ENCODE results near the gene OAS3.

The OAS3 gene

GRCh38 chr12:113014565-113014964 is 76.3 kb downstream of the OAS3 start:
- no peak for DNase-seq (ENCODE audit: extremely low spot score)
- TF ChIP-seq CTBP1 (IDR thresholded peaks at IDR 0.05; ENCODE audit: borderline replicate concordance) (no peak), FOXM1 (IDR thresholded peaks at IDR 0.05; ENCODE audit: borderline replicate concordance) (no peak), FOXA1 (IDR thresholded peaks at IDR 0.05) (no peak), L3MBTL2 (conservative IDR thresholded peaks at IDR 0.05) (no peak), PKNOX1 (IDR thresholded peaks at IDR 0.05) (no peak), SUZ12 (IDR thresholded peaks at IDR 0.05) (no peak), ZNF384 (IDR thresholded peaks at IDR 0.05) (no peak), HDGF (IDR thresholded peaks at IDR 0.05; ENCODE audit: borderline replicate concordance) (no peak)
- ChIA-PET POLR2A (no interaction called here), CTCF (no interaction called here)

- no peak for TF ChIP-seq HDGF (IDR thresholded peaks at IDR 0.05; ENCODE audit: borderline replicate concordance)
- no peak for TF ChIP-seq TARDBP (IDR thresholded peaks at IDR 0.05)
- no peak for TF ChIP-seq LEF1 (IDR thresholded peaks at IDR 0.05; ENCODE audit: borderline replicate concordance)
- no peak for TF ChIP-seq FOXA1 (IDR thresholded peaks at IDR 0.05)
- no peak for TF ChIP-seq FOXM1 (IDR thresholded peaks at IDR 0.05; ENCODE audit: borderline replicate concordance)
- TF ChIP-seq FOXK2 (IDR thresholded peaks at IDR 0.05): no peak
- TF ChIP-seq ARNT (IDR thresholded peaks at IDR 0.05): no peak
- no peak for TF ChIP-seq BHLHE40 (IDR thresholded peaks at IDR 0.05; ENCODE audit: borderline replicate concordance)
- TF ChIP-seq PKNOX1 (IDR thresholded peaks at IDR 0.05): no peak
- TF ChIP-seq NFRKB (IDR thresholded peaks at IDR 0.05): no peak
- no peak for TF ChIP-seq SUZ12 (IDR thresholded peaks at IDR 0.05)
- POLR2A ChIA-PET: no interaction called here
- CTCF ChIA-PET: no interaction called here
- no peak for DNase-seq (ENCODE audit: extremely low spot score)
Observed at GRCh38 chr12:113016796-113017195, 78.5 kb downstream of the OAS3 start.

- no peak for TF ChIP-seq TARDBP (IDR thresholded peaks at IDR 0.05)
- TF ChIP-seq SP1 (IDR thresholded peaks at IDR 0.05): no peak
- DNase-seq (ENCODE audit: extremely low spot score): no peak
- ChIA-PET CTCF (interaction anchor here (0.5 to 0.7 kb wide), 2 partner anchors 24 to 111 kb away, joined by 3 read pairs; no protein-coding TSS in a partner anchor), POLR2A (no interaction called here)
Observed at GRCh38 chr12:113019025-113019424, 80.8 kb downstream of the OAS3 start.

GRCh38 chr12:113021500-113021899 is 83.2 kb downstream of the OAS3 start:
- POLR2A ChIA-PET: no interaction called here

More at GRCh38 chr12:113021500-113021899, 83.2 kb downstream of the OAS3 start:
- TF ChIP-seq L3MBTL2 (conservative IDR thresholded peaks at IDR 0.05): no peak
- TF ChIP-seq FOXM1 (IDR thresholded peaks at IDR 0.05; ENCODE audit: borderline replicate concordance): no peak
- CTCF ChIA-PET: interaction anchor here (2.0 kb wide), 1 partner anchor 29 kb away, joined by 5 read pairs; no protein-coding TSS in a partner anchor
- no peak for DNase-seq (ENCODE audit: extremely low spot score)

Data from HEK293T (cell line).